Loucy (cell line): ENCODE results near the gene ADD1.

Experiments
- H2AFZ ChIP-seq: fragments of 200-600 bp; sonication (generic); 2 replicates; pipeline ENCODE4 v1.6.0; 2016; ENCODE audit warnings: antibody characterized with exemption, mild to moderate bottlenecking, low read length, moderate library complexity
- H3F3A ChIP-seq: fragments of 200-600 bp; 2 replicates; pipeline ENCODE4 v1.6.0; 2016; ENCODE audit warnings: antibody characterized with exemption, low read depth, mild to moderate bottlenecking
- H3K27me3 ChIP-seq: fragments of 200-600 bp; sonication (generic); 2 replicates; pipeline ENCODE4 v1.6.1; 2014; ENCODE audit warnings: low read length, mild to moderate bottlenecking; ENCODE audit not compliant: insufficient read depth, poor library complexity, severe bottlenecking
- H3K36me3 ChIP-seq: fragments of 200-600 bp; sonication (generic); 2 replicates; pipeline ENCODE4 v1.6.1; 2016; ENCODE audit warnings: low read length; ENCODE audit not compliant: insufficient read depth
- H3K4me1 ChIP-seq: fragments of 200-600 bp; sonication (generic); 2 replicates; pipeline ENCODE4 v1.5.1; 2014; ENCODE audit warnings: low read length, mild to moderate bottlenecking; ENCODE audit not compliant: insufficient read depth, poor library complexity, severe bottlenecking
- H3K4me2 ChIP-seq: fragments of 200-600 bp; sonication (generic); 2 replicates; pipeline ENCODE4 v1.6.0; 2014; ENCODE audit warnings: antibody characterized with exemption, low read length, low read depth, mild to moderate bottlenecking; ENCODE audit not compliant: poor library complexity, severe bottlenecking
- H3K4me3 ChIP-seq: fragments of 200-600 bp; sonication (generic); 2 replicates; pipeline ENCODE4 v1.5.1; 2014; ENCODE audit warnings: low read length, mild to moderate bottlenecking, mixed read lengths; ENCODE audit not compliant: poor library complexity, severe bottlenecking
- H3K79me2 ChIP-seq: fragments of 200-600 bp; sonication (generic); 2 replicates; pipeline ENCODE4 v1.6.1; 2014; ENCODE audit warnings: low read length; ENCODE audit not compliant: insufficient read depth
- H3K9ac ChIP-seq: fragments of 200-600 bp; sonication (generic); 2 replicates; pipeline ENCODE4 v1.6.0; 2014; ENCODE audit warnings: mild to moderate bottlenecking, low read depth, low read length, moderate library complexity; ENCODE audit not compliant: poor library complexity, severe bottlenecking
- H3K9me2 ChIP-seq: fragments of 200-600 bp; sonication (generic); replicated peaks from 2 replicates; pipeline ENCODE4 v1.6.1; 2016; ENCODE audit warnings: low read depth, low read length, mixed read lengths
- H3K9me3 ChIP-seq: fragments of 200-600 bp; sonication (generic); 2 replicates; pipeline ENCODE4 v1.6.1; 2014; ENCODE audit warnings: mild to moderate bottlenecking, antibody characterized with exemption, low read length, low read depth; ENCODE audit not compliant: insufficient read depth
- H4K20me1 ChIP-seq: fragments of 200-600 bp; sonication (generic); 2 replicates; pipeline ENCODE4 v1.6.0; 2014; ENCODE audit warnings: antibody characterized with exemption, low read length, mild to moderate bottlenecking; ENCODE audit not compliant: insufficient read depth, poor library complexity, severe bottlenecking
- EZH2phosphoT487 ChIP-seq: fragments of 200-600 bp; IDR thresholded peaks from 2 replicates; pipeline ENCODE4 v1.6.1; 2018; ENCODE audit warnings: antibody characterized with exemption, mild to moderate bottlenecking, moderate library complexity, borderline replicate concordance
- TF ChIP-seq, protein P1 (sequence below): fragments of 200-600 bp; sonication (generic); conservative IDR thresholded peaks from 2 replicates; pipeline ENCODE4 v1.5.1; 2014; ENCODE audit warnings: mild to moderate bottlenecking, antibody characterized with exemption, low read length

Gene ADD1

DNA sequence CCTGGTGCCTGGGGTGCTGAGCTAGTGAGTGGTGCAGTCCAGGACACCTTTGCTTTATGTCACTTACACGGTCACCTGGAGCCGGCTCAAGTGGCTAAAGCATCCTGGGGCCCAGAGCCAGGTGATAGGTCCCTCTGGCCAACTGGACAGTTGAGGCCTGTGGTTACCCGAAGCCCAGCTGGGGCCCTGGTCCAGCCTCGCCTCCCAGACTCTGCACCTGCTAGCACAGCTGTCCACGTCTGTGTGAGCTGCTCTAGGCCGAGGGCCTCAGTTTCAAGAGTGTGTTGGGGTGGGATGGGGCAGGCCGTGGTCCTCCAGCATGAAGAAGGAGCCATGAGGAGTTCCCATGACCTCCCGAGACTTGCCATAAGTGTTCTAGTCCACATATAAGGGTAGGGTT lies 7.7 kb upstream of the ADD1 start:
- H3F3A ChIP-seq: peaks cover 14% of the 10 kb centered on the region
- H3K4me1 ChIP-seq: peaks cover 49% of the 10 kb centered on the region
- H4K20me1 ChIP-seq: peaks cover 8% of the 10 kb centered on the region
- no peaks in the 10 kb centered on the region for H3K27me3 ChIP-seq
- no peaks in the 10 kb centered on the region for H3K9me2 ChIP-seq
- H3K9me3 ChIP-seq: no peaks in the 10 kb centered on the region
- no peak overlapping the region for H2AFZ ChIP-seq
- H3K36me3 ChIP-seq: peaks cover 27% of the 10 kb centered on the region; the same call in 1 of the 2 replicates
- peak overlapping the region; percentile 71 for H3K4me3 ChIP-seq
- H3K79me2 ChIP-seq: peaks cover 16% of the 10 kb centered on the region; the same call in 1 of the 2 replicates
- H3K4me2 ChIP-seq: peak overlapping the region; percentile 99
- TF ChIP-seq, protein P1, sequence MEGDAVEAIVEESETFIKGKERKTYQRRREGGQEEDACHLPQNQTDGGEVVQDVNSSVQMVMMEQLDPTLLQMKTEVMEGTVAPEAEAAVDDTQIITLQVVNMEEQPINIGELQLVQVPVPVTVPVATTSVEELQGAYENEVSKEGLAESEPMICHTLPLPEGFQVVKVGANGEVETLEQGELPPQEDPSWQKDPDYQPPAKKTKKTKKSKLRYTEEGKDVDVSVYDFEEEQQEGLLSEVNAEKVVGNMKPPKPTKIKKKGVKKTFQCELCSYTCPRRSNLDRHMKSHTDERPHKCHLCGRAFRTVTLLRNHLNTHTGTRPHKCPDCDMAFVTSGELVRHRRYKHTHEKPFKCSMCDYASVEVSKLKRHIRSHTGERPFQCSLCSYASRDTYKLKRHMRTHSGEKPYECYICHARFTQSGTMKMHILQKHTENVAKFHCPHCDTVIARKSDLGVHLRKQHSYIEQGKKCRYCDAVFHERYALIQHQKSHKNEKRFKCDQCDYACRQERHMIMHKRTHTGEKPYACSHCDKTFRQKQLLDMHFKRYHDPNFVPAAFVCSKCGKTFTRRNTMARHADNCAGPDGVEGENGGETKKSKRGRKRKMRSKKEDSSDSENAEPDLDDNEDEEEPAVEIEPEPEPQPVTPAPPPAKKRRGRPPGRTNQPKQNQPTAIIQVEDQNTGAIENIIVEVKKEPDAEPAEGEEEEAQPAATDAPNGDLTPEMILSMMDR: no peak
- TF ChIP-seq EZH2phosphoT487: no peak
- H3K9ac ChIP-seq: peak overlapping the region; percentile 65

DNA sequence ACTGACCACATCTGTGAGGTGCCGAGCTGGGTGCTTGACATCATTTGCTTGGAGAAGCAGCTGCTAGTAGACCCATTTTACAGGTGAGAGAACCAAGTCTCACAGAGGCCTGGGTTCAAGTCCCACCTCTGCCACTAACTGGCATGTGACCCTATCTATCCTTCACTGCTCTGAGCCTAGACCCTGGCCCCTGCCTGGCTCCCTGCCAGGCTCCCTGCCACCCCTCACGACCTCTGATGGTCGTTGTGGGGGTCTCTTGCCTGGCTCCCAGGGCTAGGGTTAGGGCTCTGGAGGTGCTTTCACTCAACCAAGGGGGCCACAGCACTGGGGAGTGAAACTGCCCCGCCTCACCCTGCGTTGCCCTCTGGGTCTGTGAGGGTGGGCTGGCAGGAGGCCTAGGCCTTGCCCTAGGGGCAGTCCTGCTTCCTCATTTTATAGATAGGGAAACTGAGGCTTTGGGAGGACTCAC lies 7.2 kb upstream of the ADD1 start:
- Histone ChIP-seq H3K9me2 (no peaks in the 10 kb centered on the region), H3K9ac (peak overlapping the region; percentile 65), H3K4me1 (peaks cover 49% of the 10 kb centered on the region), H3K79me2 (peaks cover 16% of the 10 kb centered on the region; the same call in 1 of the 2 replicates), H3K4me3 (peak overlapping the region; percentile 71), H2AFZ (no peak overlapping the region), H3K9me3 (no peaks in the 10 kb centered on the region), H3K36me3 (peaks cover 23% of the 10 kb centered on the region; the same call in 1 of the 2 replicates), H4K20me1 (peaks cover 8% of the 10 kb centered on the region), H3K27me3 (no peaks in the 10 kb centered on the region), H3K4me2 (peak overlapping the region; percentile 99), H3F3A (peaks cover 14% of the 10 kb centered on the region)
- TF ChIP-seq EZH2phosphoT487: no peak
- TF ChIP-seq, protein P1: no peak

DNA sequence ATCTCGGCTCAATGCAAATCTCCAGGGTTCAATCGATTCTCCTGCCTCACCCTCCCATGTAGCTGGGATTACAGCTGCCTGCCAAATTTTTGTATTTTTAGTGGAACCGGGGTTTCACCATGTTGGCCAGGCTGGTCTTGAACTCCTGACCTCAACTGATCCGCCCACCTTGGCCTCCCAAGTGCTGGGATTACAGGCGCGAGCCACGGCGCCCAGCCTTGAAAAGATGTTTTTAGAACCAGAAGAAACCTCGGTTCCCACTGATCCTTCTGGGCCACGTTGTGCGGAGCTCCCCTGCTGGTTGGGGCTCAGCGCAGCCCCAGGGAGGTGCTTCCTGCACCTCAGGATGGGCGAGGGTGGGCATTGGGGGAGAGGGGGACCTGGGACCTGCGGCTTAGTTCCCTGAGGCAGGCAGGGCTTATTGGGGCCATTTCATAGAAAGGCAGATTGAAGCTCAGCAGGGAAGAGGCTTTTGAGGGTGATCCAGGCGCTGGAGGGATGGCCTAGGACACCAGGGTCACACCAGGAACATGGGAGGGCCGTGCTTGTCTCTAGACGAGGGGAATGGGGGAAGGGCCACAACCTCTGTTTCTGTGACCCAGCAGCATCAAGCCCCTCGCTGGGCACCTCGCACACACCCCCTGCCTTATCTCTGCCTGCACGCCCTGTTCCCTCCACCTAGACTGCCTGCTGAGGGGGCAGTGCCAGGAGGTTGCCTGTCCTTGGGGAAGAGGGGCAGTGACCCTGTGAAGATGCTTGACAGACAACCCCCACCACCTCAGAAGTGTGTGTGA lies 6.3 kb upstream of the ADD1 start:
- Histone ChIP-seq H3K9ac (peak overlapping the region; percentile 65), H3K9me2 (no peaks in the 10 kb centered on the region), H4K20me1 (peaks cover 8% of the 10 kb centered on the region), H3K4me1 (peaks cover 49% of the 10 kb centered on the region), H3K36me3 (peaks cover 14% of the 10 kb centered on the region; the same call in 1 of the 2 replicates), H2AFZ (no peak overlapping the region), H3K4me3 (peak overlapping the region; percentile 71), H3K79me2 (peaks cover 16% of the 10 kb centered on the region; the same call in 1 of the 2 replicates), H3K27me3 (no peaks in the 10 kb centered on the region), H3K9me3 (no peaks in the 10 kb centered on the region), H3K4me2 (peak overlapping the region; percentile 99), H3F3A (peaks cover 14% of the 10 kb centered on the region)
- TF ChIP-seq, protein P1: no peak; the same call in 1 of the 2 replicates
- TF ChIP-seq EZH2phosphoT487: no peak
